Ovary (tissue), 9 donors: Measurements from ENCODE around the gene PCDHGA9. TPM values are rescaled to one million over a fixed set of nuclear protein-coding genes. Genes with fewer than 3 reads are reported as not detected.
"Not testable (repeated sequence)": the region's sequence is repeated elsewhere in the genome, so short reads cannot be mapped to it uniquely, and the experiment has no call there.

Experiments
- DNase-seq, 5 donors: peaks; one replicate each; pipeline ENCODE4 v3.0.0-alpha.2; 2019 to 2020
- H3K27ac ChIP-seq, 2 donors: fragments of 200-600 bp; one replicate each; pipeline versions ENCODE4 v1.5.1 to v1.8.0; 2019 to 2022
- H3K27me3 ChIP-seq: fragments of 200-600 bp; one replicate; pipeline ENCODE4 v1.8.0; 2022
- H3K36me3 ChIP-seq: fragments of 200-600 bp; sonication (generic); one replicate; pipeline ENCODE4 v1.5.1; 2019
- H3K4me1 ChIP-seq: one replicate; pipeline ENCODE4 v1.8.1; 2013; ENCODE audit warnings: mild to moderate bottlenecking, moderate library complexity; ENCODE audit not compliant: insufficient read depth
- H3K4me3 ChIP-seq: fragments of 200-600 bp; sonication (generic); one replicate; pipeline ENCODE4 v1.5.1; 2017
- H3K9me3 ChIP-seq, 2 donors: fragments of 200-600 bp in 1 of 2; sonication (generic) in 1 of 2; one replicate each; pipeline versions ENCODE4 v1.5.1 to v1.8.1; 2013 to 2019; ENCODE audit warnings: mild to moderate bottlenecking in 1 of 2, moderate library complexity in 1 of 2
- CTCF ChIP-seq, 3 donors: fragments of 450-650 bp in 2 of 3; fragments of 200-600 bp in 1 of 3; IDR thresholded peaks; one replicate each; pipeline versions ENCODE4 v1.5.1 to v1.8.0; 2016 to 2022; ENCODE audit warnings: antibody characterized with exemption in 3 of 3, mild to moderate bottlenecking in 1 of 3
- EP300 ChIP-seq: sonication (generic); formaldehyde crosslinking; IDR thresholded peaks from one replicate; pipeline ENCODE4 v1.6.1; 2017; ENCODE audit warnings: antibody characterized with exemption
- POLR2A ChIP-seq: fragments of 450-650 bp; IDR thresholded peaks from one replicate; pipeline ENCODE4 v1.6.1; 2017; ENCODE audit warnings: antibody characterized with exemption, mild to moderate bottlenecking, moderate library complexity
- WGBS, 3 donors: extraction: QIAGEN DNeasy Blood & Tissue Kit in 1 of 3; methylation state at CpG; one replicate each; pipeline versions ENCODE4 v1.1.5 to v1.1.7; 2013 to 2017; 5-methylcytosine and 5-hydroxymethylcytosine counted together
- intact Hi-C, 4 donors: fragments of 100-400 bp; cut with DNase I; formaldehyde crosslinking; loops; one replicate each; pipeline versions ENCODE4 v1.11.0 to v1.15.1; 2022 to 2023
- polyA plus RNA-seq, 2 donors: library from polyadenylated mRNA; stranded (reverse); fragments of 200-250 nt in 1 of 2; fragments of 350-450 nt in 1 of 2; fragmentation: Illumina TruSeq in 1 of 2; extraction: RNeasy Lipid Tissue Mini Kit (QIAGEN cat#74804) in 1 of 2; gene quantifications; one replicate each; pipeline ENCODE4 v1.2.3, GENCODE V29; 2013 to 2014
- total RNA-seq, 7 donors: library from RNA; depleted of rRNA in 2 of 7; stranded (reverse); fragments of >200 nt in 2 of 7; fragmentation: NEBNext Ultra II Directional in 3 of 7; extraction: Animal tissue kit (Norgen Biotek cat#: 25700) in 3 of 7; gene quantifications; one replicate each; pipeline versions ENCODE4 v1.1.0 to v1.2.4, GENCODE V29; 2016 to 2023
- donor health status: DM: no; HTN: no; CAD: no; lungs with moderate emphysema.
- donor health status: DM: no; HTN: no; CAD: no.
- donor health status: Bipolar disorder and iron deficiency.
- donor health status: DM: yes; HTN: yes; CAD: no.
- donor health status: DM: no; HTN: no; CAD: no.
- donor health status: DM: yes; HTN: yes; CAD: no.

Gene PCDHGA9
- total and polyA plus RNA-seq, 9 donors, result 2.3 to 11.7 (median 8.2) TPM

GRCh38 chr5:141382469-141383294 lies 19.9 kb upstream of the PCDHGA9 start, which contains the start of gene PCDHGA7:
Gene PCDHGA7, plus strand, starts transcription at chr5:141382742. Its CDS starts 158 bp downstream, at chr5:141382900.
- DNase-seq, result no peak
- WGBS, 3 donors, result 12 to 16% (median 14%) methylated on average over 35 to 37 of the region's 37 CpGs
- TF ChIP-seq EP300 (no peak), POLR2A (no peak), CTCF (IDR thresholded peaks at IDR 0.05) (no peak)

GRCh38 chr5:141383345-141383744 lies 19.2 kb upstream of the PCDHGA9 start:
- H3K4me1 ChIP-seq, result no peaks in the 10 kb centered on the region
- H3K27me3 ChIP-seq, result no peaks in the 10 kb centered on the region
- intact Hi-C loops, result no loop called here
- WGBS, 3 donors, result 33 to 41% (median 35%) methylated on average over 21 of the region's 21 CpGs
- peaks cover 12 to 36% of the 10 kb centered on the region in 2 donors for H3K9me3 ChIP-seq
- H3K27ac ChIP-seq, result no peak overlapping the region
- no peak for TF ChIP-seq POLR2A
- TF ChIP-seq CTCF (IDR thresholded peaks at IDR 0.05), result no peak
- TF ChIP-seq EP300, result no peak
- H3K4me3 ChIP-seq, result no peak overlapping the region
- DNase-seq, result no peak
- no peaks in the 10 kb centered on the region for H3K36me3 ChIP-seq

More at GRCh38 chr5:141382469-141383294, 19.9 kb upstream of the PCDHGA9 start, which contains the start of gene PCDHGA7:
- H3K27ac ChIP-seq, result no peak within 1 kb of the TSS
- no peaks in the 10 kb centered on the region for H3K36me3 ChIP-seq
- intact Hi-C loops, result no loop called here
- peaks cover 12 to 35% of the 10 kb centered on the region in 2 donors for H3K9me3 ChIP-seq
- H3K27me3 ChIP-seq, result no peaks in the 10 kb centered on the region
- no peak within 1 kb of the TSS for H3K4me3 ChIP-seq
- H3K4me1 ChIP-seq, result no peaks in the 10 kb centered on the region

GRCh38 chr5:141384471-141385267 lies 17.9 kb upstream of the PCDHGA9 start:
- intact Hi-C loops, result no loop called here
- 38 to 57% (median 47%) methylated on average over 36 to 43 of the region's 43 CpGs for WGBS, 3 donors
- Histone ChIP-seq H3K4me3 (no peak overlapping the region), H3K27me3 (no peaks in the 10 kb centered on the region), H3K27ac (no peak overlapping the region), H3K36me3 (no peaks in the 10 kb centered on the region), H3K4me1 (no peaks in the 10 kb centered on the region), H3K9me3 (peaks cover 16 to 49% of the 10 kb centered on the region in 2 donors)
- TF ChIP-seq EP300, result no peak
- TF ChIP-seq POLR2A, result no peak
- TF ChIP-seq CTCF (IDR thresholded peaks at IDR 0.05), result no peak
- DNase-seq, result no peak

- DNase-seq, intact Hi-C loops: not testable (repeated sequence)
- H3K9me3 ChIP-seq, result peaks cover 19 to 61% of the 10 kb centered on the region in 2 donors
Measured at GRCh38 chr5:141387557-141388311, 14.8 kb upstream of the PCDHGA9 start, which contains the start of gene PCDHGB4. Gene PCDHGB4, plus strand, starts transcription at chr5:141387698. Its CDS starts 187 bp downstream, at chr5:141387885.

More at GRCh38 chr5:141387557-141388311, 14.8 kb upstream of the PCDHGA9 start, which contains the start of gene PCDHGB4:
- not testable (repeated sequence) for H3K27ac ChIP-seq, H3K27me3 ChIP-seq, H3K4me3 ChIP-seq, H3K4me1 ChIP-seq, H3K36me3 ChIP-seq
- WGBS, 3 donors, result 11 to 16% (median 11%) methylated on average over 22 to 24 of the region's 40 CpGs
